ENCODE results near the gene SARM1. TPM values are rescaled to one million over a fixed set of nuclear protein-coding genes. Genes with fewer than 3 reads are reported as not detected.
A peak's percentile ranks its signal among the peaks of the same experiment; 100 is the strongest.

The SARM1 gene
- total and polyA plus RNA-seq, 2 of the 8 experiments (the other 6 are each of a cell fraction or from before 2014, with no cell fraction given): 5.8 to 9.2 TPM

DNA sequence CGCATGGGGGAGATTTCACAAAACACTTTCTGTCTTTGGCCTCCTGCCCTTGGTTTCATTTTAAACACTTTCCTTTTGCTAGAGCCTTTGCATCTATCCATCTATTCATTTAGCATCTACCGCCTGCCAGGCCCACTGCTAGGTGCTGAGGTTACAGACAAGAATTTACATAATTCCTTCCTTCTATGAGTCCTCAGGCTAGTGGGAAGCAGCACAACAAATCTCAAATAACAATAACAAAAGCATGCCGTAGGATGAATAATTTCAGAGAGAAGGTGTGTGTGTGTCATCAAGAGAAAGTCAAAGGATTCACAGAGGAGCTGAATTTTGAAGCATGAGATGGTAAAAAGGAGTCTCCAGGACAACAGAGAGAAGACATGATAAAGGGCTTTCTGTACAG lies 40.6 kb downstream of the SARM1 start:
- Histone ChIP-seq H3K4me3 (ENCODE audit: extremely low read depth in 1 of 4, insufficient read depth in 2 of 4, low read depth in 3 of 4, low read length in 4 of 4) (no peak overlapping the region), H3K36me3 (ENCODE audit: control insufficient read depth in 2 of 4, insufficient read depth in 4 of 4, low read length in 3 of 4) (no peaks in the 10 kb centered on the region), H3K56ac (replicated peaks; ENCODE audit: insufficient read length, low read depth, low read length) (no peak overlapping the region), H3K23me2 (ENCODE audit: low read depth, low read length) (no peaks in the 10 kb centered on the region), H2BK20ac (ENCODE audit: low read length) (no peak overlapping the region), H4K91ac (replicated peaks; ENCODE audit: insufficient read length, low read length) (no peak overlapping the region), H3K27me3 (replicated peaks in 1 of 4; ENCODE audit: control insufficient read depth in 3 of 4, extremely low read depth in 1 of 4, insufficient read depth in 3 of 4, low read length in 3 of 4) (peaks cover 2 to 20% (median 14%) of the 10 kb centered on the region in 4 experiments), H2BK12ac (ENCODE audit: low read depth, low read length) (no peak overlapping the region), H2AK5ac (ENCODE audit: low read depth, low read length) (no peak overlapping the region), H3K9ac (replicated peaks in 1 of 4; ENCODE audit: extremely low read depth in 1 of 4, low read depth in 3 of 4, low read length in 3 of 4) (no peak overlapping the region), H3K23ac (ENCODE audit: insufficient read length) (no peak overlapping the region), H2BK5ac (ENCODE audit: low read depth, low read length) (no peak overlapping the region), H3K4me1 (replicated peaks in 1 of 4; ENCODE audit: control insufficient read depth in 3 of 4, insufficient read depth in 4 of 4, low read length in 3 of 4) (peaks cover 10 to 22% (median 16%) of the 10 kb centered on the region in 4 experiments), H3K79me1 (ENCODE audit: low read depth, low read length) (no peaks in the 10 kb centered on the region), H4K8ac (ENCODE audit: extremely low read depth, insufficient read depth, low read length) (no peak overlapping the region), H3K18ac (ENCODE audit: extremely low read depth, low read length) (no peak overlapping the region), H4K5ac (ENCODE audit: insufficient read length, low read depth, low read length) (no peak overlapping the region), H2BK120ac (replicated peaks; ENCODE audit: low read depth, low read length) (no peak overlapping the region), H4K20me1 (replicated peaks in 1 of 2; ENCODE audit: control insufficient read depth in 1 of 2, insufficient read depth in 2 of 2, low read length in 2 of 2) (no peaks in the 10 kb centered on the region), H3K9me3 (ENCODE audit: insufficient read depth in 2 of 2, low read depth in 1 of 2, low read length in 1 of 2) (no peaks in the 10 kb centered on the region), H3K14ac (ENCODE audit: insufficient read length) (no peak overlapping the region), H3K27ac (ENCODE audit: low read depth, low read length) (no peak overlapping the region), H3K4me2 (ENCODE audit: insufficient read depth in 1 of 2, low read depth in 2 of 2, low read length in 2 of 2) (peak overlapping the region in 1 of 2 experiments; percentile 44; a peak in 3 of 4 replicates), H2AFZ (ENCODE audit: low read length) (no peak overlapping the region), H3K79me2 (ENCODE audit: control insufficient read depth in 1 of 2, insufficient read depth in 2 of 2, low read length in 2 of 2) (no peaks in the 10 kb centered on the region), H3K4ac (replicated peaks; ENCODE audit: insufficient read length, low read depth, low read length) (no peak overlapping the region), H2BK15ac (ENCODE audit: low read length) (no peak overlapping the region)
- DNase-seq (ENCODE audit: low read depth in 1 of 2, low spot score in 2 of 2): no peak
- no peak for FAIRE-seq
- CTCF ChIA-PET (ENCODE audit: partially characterized antibody): no interaction called here
- 43% methylated on average over 3 of the region's 3 CpGs; no CpG with 5 or more reads in 1 of the 2 experiments for WGBS, 2 experiments (ENCODE audit: extremely low coverage in 1 of 2, insufficient coverage in 1 of 2, insufficient read length in 1 of 2, insufficient replicate concordance in 2 of 2, low coverage in 1 of 2, low lambda C conversion rate in 2 of 2, missing lambda C conversion rate in 1 of 2)
- POLR2A ChIA-PET (ENCODE audit: partially characterized antibody): no interaction called here
- TF ChIP-seq ATF2 (IDR thresholded peaks at IDR 0.05; ENCODE audit: low read length): no peak
- no peak for TF ChIP-seq EP300 (IDR thresholded peaks at IDR 0.05; ENCODE audit: borderline replicate concordance in 1 of 2, low read depth in 2 of 2, low read length in 2 of 2)
- no peak for TF ChIP-seq JUND (IDR thresholded peaks at IDR 0.05; ENCODE audit: low read length)
- no peak for TF ChIP-seq HDAC2 (IDR thresholded peaks at IDR 0.05; ENCODE audit: borderline replicate concordance in 1 of 2, low read depth in 2 of 2, low read length in 2 of 2)
- no peak for TF ChIP-seq POLR2AphosphoS5 (IDR thresholded peaks at IDR 0.05; ENCODE audit: low read depth, low read length)
- TF ChIP-seq, protein P1, sequence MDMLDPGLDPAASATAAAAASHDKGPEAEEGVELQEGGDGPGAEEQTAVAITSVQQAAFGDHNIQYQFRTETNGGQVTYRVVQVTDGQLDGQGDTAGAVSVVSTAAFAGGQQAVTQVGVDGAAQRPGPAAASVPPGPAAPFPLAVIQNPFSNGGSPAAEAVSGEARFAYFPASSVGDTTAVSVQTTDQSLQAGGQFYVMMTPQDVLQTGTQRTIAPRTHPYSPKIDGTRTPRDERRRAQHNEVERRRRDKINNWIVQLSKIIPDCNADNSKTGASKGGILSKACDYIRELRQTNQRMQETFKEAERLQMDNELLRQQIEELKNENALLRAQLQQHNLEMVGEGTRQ (IDR thresholded peaks at IDR 0.05; ENCODE audit: low read length): no peak
- no peak for TF ChIP-seq RBBP5 (IDR thresholded peaks at IDR 0.05; ENCODE audit: borderline replicate concordance, low read depth, low read length)
- no peak for TF ChIP-seq BRCA1 (IDR thresholded peaks at IDR 0.05; ENCODE audit: low read depth, low read length)
- no peak for TF ChIP-seq CHD1 (IDR thresholded peaks at IDR 0.05; ENCODE audit: low read depth, low read length)
- TF ChIP-seq SP1 (IDR thresholded peaks at IDR 0.05; ENCODE audit: low read depth, low read length): no peak
- no peak for TF ChIP-seq EGR1 (IDR thresholded peaks at IDR 0.05; ENCODE audit: borderline replicate concordance, low read depth, low read length)

All from H1 (cell line).